ENCODE results near the gene TRAM2. TPM values are rescaled to one million over a fixed set of nuclear protein-coding genes. Genes with fewer than 3 reads are reported as not detected.

Gene TRAM2
- total and polyA plus RNA-seq, 10 of the 15 experiments (the other 5 are each of a cell fraction or from before 2014, with no cell fraction given), result 2.5 to 15.0 (median 11.0) TPM

- BruUV-seq (replicated peaks), result no TSS peak
- POLR2A ChIA-PET, result no interaction called here
- intact Hi-C loops (cut with micrococcal nuclease; ENCODE audit: unreplicated experiment) (no loop called here), in situ Hi-C loops (cut with MboI) (no loop called here)
- ATAC-seq, result no peak
- RAD21 ChIA-PET (ENCODE audit: unreplicated experiment), result no interaction called here
- no peak for FAIRE-seq
- no peaks in the 10 kb centered on the region for H4K20me1 ChIP-seq (ENCODE audit: control insufficient read depth, insufficient read depth)
- CTCF ChIA-PET, result interaction anchor here (0.7 kb wide), 1 partner anchor 49 kb away, joined by 3 read pairs; no protein-coding TSS in a partner anchor
- SMC1A ChIA-PET (ENCODE audit: uncharacterized antibody, unreplicated experiment), result interaction anchor here (0.6 to 1.4 kb wide), 4 partner anchors 10 to 136 kb away, joined by 3 to 10 read pairs (median 3); no protein-coding TSS in a partner anchor
- H3K79me2 ChIP-seq (ENCODE audit: control insufficient read depth, insufficient read depth, low read length), result no peaks in the 10 kb centered on the region
- 96% methylated on average over 4 of the region's 4 CpGs for WGBS (ENCODE audit: insufficient coverage, insufficient replicate concordance, low lambda C conversion rate, missing lambda C conversion rate)
- H2AFZ ChIP-seq (ENCODE audit: control insufficient read depth, low read depth, low read length), result no peak overlapping the region
- TF ChIP-seq FOS (IDR thresholded peaks at IDR 0.05; ENCODE audit: borderline replicate concordance, extremely low read depth, insufficient read length) (no peak), SREBF2 (IDR thresholded peaks at IDR 0.05; ENCODE audit: low read length) (no peak), RUNX3 (IDR thresholded peaks at IDR 0.05; ENCODE audit: low read length) (no peak), IRF4 (IDR thresholded peaks at IDR 0.05; ENCODE audit: low read depth, low read length) (no peak), GABPA (IDR thresholded peaks at IDR 0.05; ENCODE audit: low read depth) (no peak), EGR1 (IDR thresholded peaks at IDR 0.05; ENCODE audit: borderline replicate concordance in 1 of 2, low read depth in 2 of 2, low read length in 2 of 2) (no peak), EED (IDR thresholded peaks at IDR 0.05; ENCODE audit: low read depth) (no peak), ESRRA (IDR thresholded peaks at IDR 0.05; ENCODE audit: low read length) (no peak), POLR2A (IDR thresholded peaks at IDR 0.05; ENCODE audit: low read depth, low read length) (no peak), MTA3 (IDR thresholded peaks at IDR 0.05; ENCODE audit: borderline replicate concordance, low read length) (no peak), YBX1 (IDR thresholded peaks at IDR 0.05) (no peak), POLR2AphosphoS2 (IDR thresholded peaks at IDR 0.05; ENCODE audit: low read depth, low read length) (no peak), ZNF687 (IDR thresholded peaks at IDR 0.05) (no peak), NR2F1 (conservative IDR thresholded peaks at IDR 0.05) (no peak), SMC3 (IDR thresholded peaks at IDR 0.05; ENCODE audit: borderline replicate concordance, low read length) (no peak), ZNF622 (IDR thresholded peaks at IDR 0.05) (no peak), ZBED1 (IDR thresholded peaks at IDR 0.05; ENCODE audit: borderline replicate concordance) (no peak)
- TF ChIP-seq, protein P1, sequence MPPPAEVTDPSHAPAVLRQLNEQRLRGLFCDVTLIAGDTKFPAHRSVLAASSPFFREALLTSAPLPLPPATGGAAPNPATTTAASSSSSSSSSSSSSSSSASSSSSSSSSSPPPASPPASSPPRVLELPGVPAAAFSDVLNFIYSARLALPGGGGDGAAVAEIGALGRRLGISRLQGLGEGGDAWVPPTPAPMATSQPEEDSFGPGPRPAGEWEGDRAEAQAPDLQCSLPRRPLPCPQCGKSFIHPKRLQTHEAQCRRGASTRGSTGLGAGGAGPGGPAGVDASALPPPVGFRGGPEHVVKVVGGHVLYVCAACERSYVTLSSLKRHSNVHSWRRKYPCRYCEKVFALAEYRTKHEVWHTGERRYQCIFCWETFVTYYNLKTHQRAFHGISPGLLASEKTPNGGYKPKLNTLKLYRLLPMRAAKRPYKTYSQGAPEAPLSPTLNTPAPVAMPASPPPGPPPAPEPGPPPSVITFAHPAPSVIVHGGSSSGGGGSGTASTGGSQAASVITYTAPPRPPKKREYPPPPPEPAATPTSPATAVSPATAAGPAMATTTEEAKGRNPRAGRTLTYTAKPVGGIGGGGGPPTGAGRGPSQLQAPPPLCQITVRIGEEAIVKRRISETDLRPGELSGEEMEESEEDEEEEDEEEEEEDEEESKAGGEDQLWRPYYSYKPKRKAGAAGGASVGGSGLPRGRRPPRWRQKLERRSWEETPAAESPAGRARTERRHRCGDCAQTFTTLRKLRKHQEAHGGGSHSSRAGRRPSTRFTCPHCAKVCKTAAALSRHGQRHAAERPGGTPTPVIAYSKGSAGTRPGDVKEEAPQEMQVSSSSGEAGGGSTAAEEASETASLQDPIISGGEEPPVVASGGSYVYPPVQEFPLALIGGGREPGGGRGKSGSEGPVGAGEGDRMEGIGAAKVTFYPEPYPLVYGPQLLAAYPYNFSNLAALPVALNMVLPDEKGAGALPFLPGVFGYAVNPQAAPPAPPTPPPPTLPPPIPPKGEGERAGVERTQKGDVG (CRISPR knock-in tag; IDR thresholded peaks at IDR 0.05), result no peak
- TF ChIP-seq, protein P2, sequence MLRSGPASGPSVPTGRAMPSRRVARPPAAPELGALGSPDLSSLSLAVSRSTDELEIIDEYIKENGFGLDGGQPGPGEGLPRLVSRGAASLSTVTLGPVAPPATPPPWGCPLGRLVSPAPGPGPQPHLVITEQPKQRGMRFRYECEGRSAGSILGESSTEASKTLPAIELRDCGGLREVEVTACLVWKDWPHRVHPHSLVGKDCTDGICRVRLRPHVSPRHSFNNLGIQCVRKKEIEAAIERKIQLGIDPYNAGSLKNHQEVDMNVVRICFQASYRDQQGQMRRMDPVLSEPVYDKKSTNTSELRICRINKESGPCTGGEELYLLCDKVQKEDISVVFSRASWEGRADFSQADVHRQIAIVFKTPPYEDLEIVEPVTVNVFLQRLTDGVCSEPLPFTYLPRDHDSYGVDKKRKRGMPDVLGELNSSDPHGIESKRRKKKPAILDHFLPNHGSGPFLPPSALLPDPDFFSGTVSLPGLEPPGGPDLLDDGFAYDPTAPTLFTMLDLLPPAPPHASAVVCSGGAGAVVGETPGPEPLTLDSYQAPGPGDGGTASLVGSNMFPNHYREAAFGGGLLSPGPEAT (IDR thresholded peaks at IDR 0.05; ENCODE audit: low read depth), result no peak
- no peak overlapping the region for H3K27ac ChIP-seq (ENCODE audit: control insufficient read depth, insufficient read depth)
- no peaks in the 10 kb centered on the region for H3K27me3 ChIP-seq (replicated peaks in 1 of 2; ENCODE audit: control insufficient read depth in 2 of 2, insufficient read depth in 2 of 2, low read length in 1 of 2)
- H3K36me3 ChIP-seq (ENCODE audit: control insufficient read depth in 2 of 2, insufficient read depth in 2 of 2, low read length in 1 of 2), result no peaks in the 10 kb centered on the region; a peak in 1 of 4 replicates
- H3K4me2 ChIP-seq (ENCODE audit: control insufficient read depth, insufficient read depth), result no peak overlapping the region
- H3K9me3 ChIP-seq (replicated peaks; ENCODE audit: control insufficient read depth, insufficient read depth, low read length), result no peaks in the 10 kb centered on the region
- no peak for DNase-seq (ENCODE audit: low read depth, low spot score)
- no peak overlapping the region for H3K4me3 ChIP-seq
- H3K9ac ChIP-seq (ENCODE audit: control insufficient read depth, insufficient read depth, low read length), result no peak overlapping the region
- H3K4me1 ChIP-seq (ENCODE audit: control insufficient read depth, insufficient read depth, low read length), result peaks cover 14% of the 10 kb centered on the region
Measured at GRCh38 chr6:52526634-52527033, 50.2 kb downstream of the TRAM2 start.
